COR-L47 (cell line): ENCODE data around the gene GZF1.
"Not testable (repeated sequence)": the region's sequence is repeated elsewhere in the genome, so short reads cannot be mapped to it uniquely, and the experiment has no call there.

Experiments used
- DNase-seq: peaks from one replicate; lab custom pipeline; 2025; lab: John Stamatoyannopoulos, UW

Gene GZF1

GRCh38 chr20:23346002-23346401 is 16.0 kb upstream of the GZF1 start:
- DNase-seq: no peak

- no peak for DNase-seq
These were observed 14.2 kb upstream of the GZF1 start for GRCh38 chr20:23347791-23348190.

DNA sequence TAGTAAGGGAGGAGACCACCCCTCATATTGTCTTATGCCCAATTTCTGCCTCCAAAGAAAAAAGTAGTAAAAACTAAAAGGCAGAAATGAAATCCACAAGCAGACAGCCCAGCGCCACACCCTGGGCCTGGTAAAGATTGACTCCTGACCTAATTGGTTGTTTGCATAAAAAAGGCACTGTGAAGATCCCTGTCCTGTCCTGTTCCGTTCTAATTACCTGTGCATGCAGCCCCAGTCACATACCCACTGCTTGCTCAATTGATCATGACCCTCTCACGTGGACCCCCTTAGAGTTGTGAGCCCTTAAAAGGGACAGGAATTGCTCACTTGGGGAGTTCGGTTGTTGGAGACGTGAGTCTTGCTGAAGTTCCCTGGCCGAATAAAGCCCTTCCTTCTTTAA is 13.5 kb upstream of the GZF1 start:
- not testable (repeated sequence) for DNase-seq

DNA sequence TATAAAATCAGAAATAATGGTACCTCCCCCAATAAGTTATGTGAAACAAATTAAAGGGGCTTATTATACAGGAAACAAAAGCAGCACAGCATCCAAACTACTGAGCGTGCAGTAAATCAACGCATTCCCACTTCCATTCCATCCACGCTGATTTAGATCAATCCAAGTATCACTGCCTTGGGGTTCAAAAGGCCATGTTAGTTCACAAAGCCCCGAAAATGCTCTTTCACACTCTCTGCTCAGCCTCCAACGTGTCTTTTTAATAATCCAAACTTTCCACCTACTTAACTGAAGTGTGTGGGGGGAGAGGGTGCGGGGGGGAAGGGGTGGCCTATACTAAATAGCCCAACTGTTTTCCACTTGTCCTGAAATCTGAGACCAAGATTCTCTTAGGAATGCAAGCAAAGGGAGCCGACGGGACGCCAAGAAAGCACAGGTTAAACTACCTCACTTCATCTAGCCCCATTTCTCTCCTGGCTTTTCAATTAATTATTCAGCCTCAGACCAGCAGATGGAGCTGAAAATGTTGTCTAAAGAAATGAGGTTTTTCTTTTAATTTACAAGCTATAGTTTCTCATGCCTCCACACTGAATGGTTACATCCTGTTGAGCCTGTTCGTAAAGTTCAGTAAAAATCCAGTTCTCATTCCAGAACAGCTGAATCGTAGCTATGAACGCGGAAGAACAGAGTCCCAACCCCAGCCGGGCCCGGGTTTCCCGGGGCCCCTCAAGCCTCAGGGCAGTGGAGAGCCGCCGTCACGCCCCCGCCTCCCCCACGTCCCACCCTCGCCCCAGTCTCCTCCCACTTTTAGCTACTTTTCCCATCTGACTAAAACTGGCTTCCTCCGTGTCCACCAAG is 12.4 kb upstream of the GZF1 start:
- peak; percentile 37 for DNase-seq

GRCh38 chr20:23350196-23350903 is 11.6 kb upstream of the GZF1 start, which contains the start of gene NXT1:
Gene NXT1, plus strand, starts transcription at chr20:23350791. Its CDS starts 3,251 bp downstream, at chr20:23354042.
- peak; percentile 97 for DNase-seq

- DNase-seq: peak; percentile 41
These were observed 10.8 kb upstream of the GZF1 start for GRCh38 chr20:23350904-23351838.

GRCh38 chr20:23356203-23356602 is 5.8 kb upstream of the GZF1 start:
- DNase-seq: no peak

GRCh38 chr20:23357767-23358562 is 4.0 kb upstream of the GZF1 start:
- DNase-seq: peak; percentile 99

- DNase-seq: no peak
These were observed 3.4 kb upstream of the GZF1 start for GRCh38 chr20:23358563-23358906.

GRCh38 chr20:23358923-23359593 is 2.9 kb upstream of the GZF1 start:
- DNase-seq: no peak

GRCh38 chr20:23360531-23360930 is 1.5 kb upstream of the GZF1 start:
- no peak for DNase-seq

DNA sequence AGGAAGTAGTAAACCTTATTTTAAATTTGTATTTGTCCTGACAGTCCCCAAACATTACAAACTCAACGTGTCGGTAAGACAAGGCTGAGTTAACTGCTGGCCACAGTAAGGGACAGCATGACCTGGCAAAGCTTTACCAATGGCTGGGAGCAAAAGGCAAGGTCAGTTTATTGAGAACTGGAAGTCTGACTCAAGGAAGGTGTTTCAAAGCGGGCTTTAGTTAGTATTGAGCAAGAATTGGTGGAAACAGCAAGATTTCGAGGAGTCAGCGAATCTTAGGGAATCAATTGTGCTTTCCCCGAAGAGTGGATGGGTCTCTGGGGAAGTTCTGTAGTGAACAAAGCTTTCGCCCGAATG is 885 bp upstream of the GZF1 start:
- DNase-seq: no peak

DNA sequence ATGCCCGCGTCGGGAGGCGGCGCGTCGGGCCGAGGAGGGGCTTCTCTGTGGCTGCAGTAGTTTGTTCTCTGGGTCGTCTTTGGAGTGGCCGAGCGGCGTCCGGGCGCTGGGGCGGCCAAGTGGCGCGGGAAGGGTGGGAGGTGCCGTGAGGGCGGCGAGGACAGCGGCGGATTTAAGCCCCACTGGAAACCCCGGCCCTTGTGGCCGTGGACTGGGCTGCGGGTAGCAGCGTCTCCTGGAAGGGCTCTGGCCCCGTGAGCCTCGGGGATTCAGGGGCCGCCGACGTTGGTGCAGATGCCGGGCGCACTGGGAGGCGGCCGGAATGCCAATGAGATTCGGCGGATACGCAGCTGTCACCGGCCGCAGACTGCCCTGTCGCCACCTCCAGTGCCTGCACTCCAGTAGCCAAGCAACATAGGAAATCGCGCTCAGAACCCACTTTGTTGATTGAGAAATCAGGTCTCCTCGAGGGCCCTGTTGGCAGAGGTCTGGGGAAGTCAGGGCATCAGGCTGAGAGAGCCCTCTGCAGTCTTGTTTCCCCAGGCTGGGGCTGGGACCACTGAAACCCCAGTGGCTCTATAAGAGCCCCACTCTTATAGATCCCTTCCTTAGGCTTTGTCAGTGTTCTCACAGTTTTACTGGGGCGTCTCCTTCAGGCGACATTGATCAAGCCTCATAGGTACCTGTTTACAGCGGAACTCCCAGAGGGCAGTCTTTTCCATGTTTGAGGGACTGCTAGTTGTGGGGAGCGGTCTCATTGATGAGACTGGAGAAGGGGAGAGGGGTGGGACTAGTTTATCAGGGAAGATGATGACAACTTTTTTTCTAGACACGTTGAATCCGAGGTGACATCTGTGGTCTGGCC is 642 bp downstream of the GZF1 start:
- DNase-seq: no peak

DNA sequence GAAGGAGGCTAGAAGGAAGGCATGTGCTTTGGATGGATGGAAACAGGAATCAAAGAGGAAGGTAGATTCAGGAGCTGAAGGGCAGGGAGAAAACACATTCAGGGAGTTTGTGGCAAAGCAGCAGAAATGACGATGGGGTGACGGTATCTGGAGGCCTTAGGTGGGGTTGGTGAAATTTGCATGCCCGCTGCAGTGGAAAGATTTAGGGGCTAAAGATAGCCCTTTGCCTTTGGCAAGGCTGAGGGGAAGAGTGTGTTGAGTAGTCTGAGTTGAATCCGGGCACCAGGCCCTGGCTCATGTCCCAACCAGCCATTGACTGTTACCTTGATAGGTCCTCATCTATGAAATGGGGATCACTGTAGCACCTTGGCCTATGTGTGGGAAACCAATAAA is 1.3 kb downstream of the GZF1 start:
- no peak for DNase-seq

DNA sequence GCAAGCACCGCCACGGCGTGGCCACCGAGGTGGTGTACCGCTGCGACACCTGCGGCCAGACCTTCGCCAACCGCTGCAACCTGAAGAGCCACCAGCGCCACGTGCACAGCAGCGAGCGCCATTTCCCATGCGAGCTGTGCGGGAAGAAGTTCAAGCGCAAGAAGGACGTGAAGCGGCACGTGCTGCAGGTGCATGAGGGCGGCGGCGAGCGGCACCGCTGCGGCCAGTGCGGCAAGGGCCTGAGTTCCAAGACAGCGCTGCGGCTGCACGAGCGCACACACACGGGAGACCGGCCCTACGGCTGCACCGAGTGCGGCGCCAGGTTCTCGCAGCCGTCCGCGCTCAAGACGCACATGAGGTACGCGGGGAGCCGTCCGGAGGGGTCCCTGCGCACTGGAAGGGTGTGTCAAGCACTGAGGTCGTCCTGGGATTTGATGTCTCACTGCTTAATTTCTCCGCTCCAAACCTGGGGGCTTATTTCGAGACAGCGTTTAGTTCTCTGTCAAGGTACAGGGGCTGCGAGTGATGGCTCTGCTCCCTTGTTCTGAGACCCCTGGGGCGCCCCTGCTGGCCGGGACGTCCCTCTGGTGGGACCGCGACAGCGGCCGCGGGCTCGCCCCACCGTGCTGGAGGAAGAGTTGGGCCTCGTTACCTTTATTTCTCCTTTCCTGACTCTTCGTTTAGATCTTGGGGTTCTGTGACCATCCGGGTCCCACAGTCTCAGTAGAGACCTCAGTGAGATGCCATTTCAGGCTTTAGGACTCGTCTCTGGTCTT is 3.6 kb downstream of the GZF1 start:
- no peak for DNase-seq

DNA sequence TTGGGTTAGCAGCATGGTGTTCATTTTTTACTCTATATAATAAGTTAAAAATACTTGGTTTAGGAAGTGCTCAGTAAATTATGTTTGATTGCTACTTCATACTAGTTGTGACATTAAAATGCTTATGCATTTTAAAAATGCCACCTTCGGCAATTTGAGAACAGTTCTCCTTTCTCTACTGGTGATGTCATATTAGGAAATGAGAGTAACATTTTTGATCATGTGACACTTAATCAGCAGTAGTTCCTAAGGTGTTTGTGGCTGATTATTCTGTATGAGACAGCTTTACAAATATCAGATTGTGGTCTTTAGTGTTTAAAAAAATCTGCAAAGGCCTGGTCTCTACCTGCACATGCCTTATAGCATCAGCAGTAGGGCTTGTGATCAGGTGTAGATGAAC is 4.4 kb downstream of the GZF1 start:
- no peak for DNase-seq

- no peak for DNase-seq
These were observed 5.8 kb downstream of the GZF1 start for GRCh38 chr20:23367770-23368169.

- DNase-seq: no peak
These were observed 6.5 kb downstream of the GZF1 start for GRCh38 chr20:23368316-23369071.
